H1 (cell line): ENCODE measurements around the gene RITA1. TPM values are rescaled to one million over a fixed set of nuclear protein-coding genes. Genes with fewer than 3 reads are reported as not detected.

Experiments
- CREB1 ChIP-seq: IDR thresholded peaks from 2 replicates; pipeline ENCODE4 v1.6.1; 2012; ENCODE audit warnings: inconsistent platforms
- EP300 ChIP-seq, 2 experiments: IDR thresholded peaks; 1 replicate in 1 of 2; 2 replicates in 1 of 2; pipeline ENCODE4 v1.6.1; 2011 to 2012; ENCODE audit warnings: low read depth in 2 of 2, low read length in 2 of 2, mild to moderate bottlenecking in 2 of 2, borderline replicate concordance in 1 of 2, inconsistent platforms in 1 of 2, moderate library complexity in 1 of 2
- HDAC2 ChIP-seq, 2 experiments: fragments of 300-600 bp in 1 of 2; sonication (generic) in 1 of 2; IDR thresholded peaks; 2 replicates each; pipeline ENCODE4 v1.6.1; 2011 to 2012; ENCODE audit warnings: low read depth in 2 of 2, low read length in 2 of 2, mild to moderate bottlenecking in 2 of 2, moderate library complexity in 2 of 2, borderline replicate concordance in 1 of 2, inconsistent platforms in 1 of 2
- NANOG ChIP-seq: IDR thresholded peaks from 2 replicates; pipeline ENCODE4 v1.6.1; 2011; ENCODE audit warnings: low read length, low read depth, mild to moderate bottlenecking, inconsistent platforms; ENCODE audit not compliant: insufficient read depth, poor library complexity, severe bottlenecking
- PHF8 ChIP-seq: fragments of 200-600 bp; sonication (generic); conservative IDR thresholded peaks from 2 replicates; pipeline ENCODE4 v1.7.1; 2012; ENCODE audit warnings: low read depth, mild to moderate bottlenecking, inconsistent platforms, low read length, moderate library complexity
- POLR2A ChIP-seq, 2 experiments: IDR thresholded peaks; 1 replicate in 1 of 2; 2 replicates in 1 of 2; pipeline ENCODE4 v1.6.1; 2011; ENCODE audit warnings: low read depth in 2 of 2, low read length in 2 of 2, mild to moderate bottlenecking in 2 of 2; ENCODE audit errors: control extremely low read depth in 1 of 2
- polyA plus RNA-seq, 7 experiments: library from polyadenylated mRNA; depleted of rRNA in 3 of 7; stranded (reverse) in 5 of 7; unstranded in 2 of 7; fragments of >200 nt in 5 of 7; fragments of 200-250 nt in 2 of 7; gene quantifications; 1 replicate in 5 of 7; 2 replicates in 1 of 7; 4 replicates in 1 of 7; pipeline versions ENCODE4 v1.2.1 to v1.2.3, GENCODE V29; 2011 to 2013; ENCODE audit warnings: missing spikeins in 2 of 7, mixed read lengths in 2 of 7
- total RNA-seq: library from RNA; stranded (reverse); fragmentation: NEBNext Ultra II Directional; extraction: Animal tissue kit (Norgen Biotek cat#: 25700); gene quantifications from 2 replicates; pipeline ENCODE4 v1.2.1, GENCODE V29; 2021

The RITA1 gene
- total and polyA plus RNA-seq, 2 of the 8 experiments (the other 6 are each of a cell fraction or from before 2014, with no cell fraction given), result 24.1 to 25.8 TPM

- TF ChIP-seq EP300 (IDR thresholded peaks at IDR 0.05; ENCODE audit: borderline replicate concordance in 1 of 2, low read depth in 2 of 2, low read length in 2 of 2) (no peak), CREB1 (no peak), PHF8 (no peak), POLR2A (IDR thresholded peaks at IDR 0.05; ENCODE audit: control extremely low read depth in 1 of 2, low read depth in 2 of 2, low read length in 2 of 2) (no peak), HDAC2 (IDR thresholded peaks at IDR 0.05; ENCODE audit: borderline replicate concordance in 1 of 2, low read depth in 2 of 2, low read length in 2 of 2) (no peak), NANOG (no peak)
Observed at GRCh38 chr12:113202300-113203075, 17.0 kb downstream of the RITA1 start (continued).
